HUES48 (cell line): ENCODE measurements around the gene TBXAS1.
"Not testable (repeated sequence)": the region's sequence is repeated elsewhere in the genome, so short reads cannot be mapped to it uniquely, and the experiment has no call there.

Experiments used
- H3K27ac ChIP-seq: one replicate; pipeline ENCODE4 v1.7.0; 2013; ENCODE audit warnings: low read depth, low read length, inconsistent platforms
- H3K27me3 ChIP-seq: 2 replicates; pipeline ENCODE4 v1.6.1; 2013; ENCODE audit warnings: mild to moderate bottlenecking, low read length; ENCODE audit not compliant: control insufficient read depth, insufficient read depth
- H3K36me3 ChIP-seq: 2 replicates; pipeline ENCODE4 v1.6.1; 2013; ENCODE audit warnings: low read length; ENCODE audit not compliant: control insufficient read depth, insufficient read depth
- H3K4me1 ChIP-seq: 2 replicates; pipeline ENCODE4 v1.6.1; 2013; ENCODE audit warnings: mild to moderate bottlenecking, low read length; ENCODE audit not compliant: control insufficient read depth, insufficient read depth
- H3K4me3 ChIP-seq: 2 replicates; pipeline ENCODE4 v1.5.1; 2013; ENCODE audit warnings: mild to moderate bottlenecking, low read depth, low read length
- H3K9ac ChIP-seq: 2 replicates; pipeline ENCODE4 v1.6.1; 2013; ENCODE audit warnings: mild to moderate bottlenecking, low read depth, low read length, moderate library complexity
- H3K9me3 ChIP-seq: 2 replicates; pipeline ENCODE4 v1.6.1; 2013; ENCODE audit warnings: low read length; ENCODE audit not compliant: control insufficient read depth, insufficient read depth

The TBXAS1 gene

GRCh38 chr7:139916717-139917395 is 87.8 kb downstream of the TBXAS1 start:
- Histone ChIP-seq H3K9me3 (no peaks in the 10 kb centered on the region), H3K36me3 (no peaks in the 10 kb centered on the region), H3K27me3 (no peaks in the 10 kb centered on the region), H3K9ac (no peak overlapping the region), H3K4me3 (no peak overlapping the region), H3K4me1 (no peaks in the 10 kb centered on the region), H3K27ac (no peak overlapping the region)

GRCh38 chr7:139917851-139918250 is 88.8 kb downstream of the TBXAS1 start:
- H3K27ac ChIP-seq = no peak overlapping the region
- no peaks in the 10 kb centered on the region for H3K4me1 ChIP-seq

GRCh38 chr7:139918480-139918879 is 89.4 kb downstream of the TBXAS1 start:
- Histone ChIP-seq H3K4me1 (no peaks in the 10 kb centered on the region), H3K9me3 (no peaks in the 10 kb centered on the region), H3K27me3 (no peaks in the 10 kb centered on the region), H3K36me3 (no peaks in the 10 kb centered on the region), H3K27ac (no peak overlapping the region), H3K4me3 (no peak overlapping the region), H3K9ac (no peak overlapping the region)

More at GRCh38 chr7:139917851-139918250, 88.8 kb downstream of the TBXAS1 start:
- Histone ChIP-seq H3K9me3 (no peaks in the 10 kb centered on the region), H3K4me3 (no peak overlapping the region), H3K36me3 (no peaks in the 10 kb centered on the region), H3K9ac (no peak overlapping the region), H3K27me3 (no peaks in the 10 kb centered on the region)

- no peak overlapping the region for H3K9ac ChIP-seq
These were observed 94.0 kb downstream of the TBXAS1 start for GRCh38 chr7:139923090-139923489.

GRCh38 chr7:139924461-139924860 is 95.4 kb downstream of the TBXAS1 start:
- H3K27me3 ChIP-seq = no peaks in the 10 kb centered on the region
- H3K36me3 ChIP-seq = no peaks in the 10 kb centered on the region
- H3K27ac ChIP-seq = no peak overlapping the region
- H3K4me1 ChIP-seq = no peaks in the 10 kb centered on the region
- no peak overlapping the region for H3K4me3 ChIP-seq
- no peaks in the 10 kb centered on the region for H3K9me3 ChIP-seq
- no peak overlapping the region for H3K9ac ChIP-seq

More at GRCh38 chr7:139923090-139923489, 94.0 kb downstream of the TBXAS1 start:
- Histone ChIP-seq H3K4me1 (no peaks in the 10 kb centered on the region), H3K27ac (no peak overlapping the region), H3K9me3 (no peaks in the 10 kb centered on the region), H3K27me3 (no peaks in the 10 kb centered on the region), H3K36me3 (no peaks in the 10 kb centered on the region), H3K4me3 (no peak overlapping the region)

- not testable (repeated sequence) for H3K27ac ChIP-seq, H3K36me3 ChIP-seq, H3K9ac ChIP-seq, H3K4me3 ChIP-seq, H3K9me3 ChIP-seq, H3K4me1 ChIP-seq, H3K27me3 ChIP-seq
These were observed 100.2 kb downstream of the TBXAS1 start for GRCh38 chr7:139929221-139929620.

GRCh38 chr7:139930286-139930965 is 101.4 kb downstream of the TBXAS1 start:
- H3K4me1 ChIP-seq = no peaks in the 10 kb centered on the region
- H3K27me3 ChIP-seq = no peaks in the 10 kb centered on the region
- no peaks in the 10 kb centered on the region for H3K36me3 ChIP-seq
- H3K27ac ChIP-seq = no peak overlapping the region
- H3K4me3 ChIP-seq = no peak overlapping the region
- H3K9ac ChIP-seq = no peak overlapping the region
- H3K9me3 ChIP-seq = no peaks in the 10 kb centered on the region; the same call in 1 of the 2 replicates

- no peaks in the 10 kb centered on the region; the same call in 1 of the 2 replicates for H3K9me3 ChIP-seq
- peaks cover 3% of the 10 kb centered on the region for H3K4me1 ChIP-seq
- H3K27me3 ChIP-seq = no peaks in the 10 kb centered on the region
- no peaks in the 10 kb centered on the region for H3K36me3 ChIP-seq
- no peak overlapping the region for H3K27ac ChIP-seq
- no peak overlapping the region for H3K4me3 ChIP-seq
- H3K9ac ChIP-seq = no peak overlapping the region
These were observed 102.3 kb downstream of the TBXAS1 start for GRCh38 chr7:139931190-139931934.

- H3K27ac ChIP-seq = no peak overlapping the region
- no peak overlapping the region for H3K9ac ChIP-seq
- H3K4me3 ChIP-seq = no peak overlapping the region
- no peaks in the 10 kb centered on the region for H3K36me3 ChIP-seq
- H3K9me3 ChIP-seq = no peaks in the 10 kb centered on the region; the same call in 1 of the 2 replicates
- H3K27me3 ChIP-seq = no peaks in the 10 kb centered on the region
- peaks cover 6% of the 10 kb centered on the region for H3K4me1 ChIP-seq
These were observed 103.5 kb downstream of the TBXAS1 start for GRCh38 chr7:139932531-139932930.

GRCh38 chr7:139936760-139937310 is 107.8 kb downstream of the TBXAS1 start:
- Histone ChIP-seq H3K36me3 (no peaks in the 10 kb centered on the region), H3K4me1 (peaks cover 6% of the 10 kb centered on the region), H3K9me3 (no peaks in the 10 kb centered on the region; the same call in 1 of the 2 replicates), H3K9ac (no peak overlapping the region), H3K27me3 (no peaks in the 10 kb centered on the region), H3K27ac (no peak overlapping the region), H3K4me3 (no peak overlapping the region)
